ENCODE data around the gene FYB2.

Gene FYB2

GRCh38 chr1:56709269-56709880 is 109.8 kb downstream of the FYB2 start:
- in situ Hi-C loops (cut with MboI; ENCODE audit: low sequenced_read_pairs, unreplicated experiment), result no loop called here
- no peak for TF ChIP-seq CTCF (IDR thresholded peaks at IDR 0.05; ENCODE audit: borderline replicate concordance, control extremely low read depth, extremely low read depth, insufficient read depth, missing control alignments)
- peak; percentile 16 for DNase-seq (ENCODE audit: low spot score)

GRCh38 chr1:56707379-56707778 is 111.8 kb downstream of the FYB2 start:
- no peak for DNase-seq (ENCODE audit: low spot score)
- TF ChIP-seq CTCF (IDR thresholded peaks at IDR 0.05; ENCODE audit: borderline replicate concordance, control extremely low read depth, extremely low read depth, insufficient read depth, missing control alignments), result no peak
- in situ Hi-C loops (cut with MboI; ENCODE audit: low sequenced_read_pairs, unreplicated experiment), result no loop called here

GRCh38 chr1:56703747-56704146 is 115.5 kb downstream of the FYB2 start:
- no peak for TF ChIP-seq CTCF (IDR thresholded peaks at IDR 0.05; ENCODE audit: borderline replicate concordance, control extremely low read depth, extremely low read depth, insufficient read depth, missing control alignments)
- in situ Hi-C loops (cut with MboI; ENCODE audit: low sequenced_read_pairs, unreplicated experiment), result no loop called here
- DNase-seq (ENCODE audit: low spot score), result no peak

- in situ Hi-C loops (cut with MboI; ENCODE audit: low sequenced_read_pairs, unreplicated experiment), result no loop called here
- DNase-seq (ENCODE audit: low spot score), result no peak
Observed at GRCh38 chr1:56696663-56697062, 122.5 kb downstream of the FYB2 start.

GRCh38 chr1:56688522-56689026 is 130.6 kb downstream of the FYB2 start:
- in situ Hi-C loops (cut with MboI; ENCODE audit: low sequenced_read_pairs, unreplicated experiment), result no loop called here
- no peak for DNase-seq (ENCODE audit: low spot score)
- no peak for TF ChIP-seq CTCF (IDR thresholded peaks at IDR 0.05; ENCODE audit: borderline replicate concordance, control extremely low read depth, extremely low read depth, insufficient read depth, missing control alignments)

More at GRCh38 chr1:56696663-56697062, 122.5 kb downstream of the FYB2 start:
- no peak for TF ChIP-seq CTCF (IDR thresholded peaks at IDR 0.05; ENCODE audit: borderline replicate concordance, control extremely low read depth, extremely low read depth, insufficient read depth, missing control alignments)

- DNase-seq (ENCODE audit: low spot score), result no peak
- no peak for TF ChIP-seq CTCF (IDR thresholded peaks at IDR 0.05; ENCODE audit: borderline replicate concordance, control extremely low read depth, extremely low read depth, insufficient read depth, missing control alignments)
- in situ Hi-C loops (cut with MboI; ENCODE audit: low sequenced_read_pairs, unreplicated experiment), result no loop called here
Observed at GRCh38 chr1:56686169-56686568, 133.0 kb downstream of the FYB2 start.

Measured in GM13976 (cell line).